HCT116 (cell line): ENCODE results near the gene SLC4A11. TPM values are rescaled to one million over a fixed set of nuclear protein-coding genes. Genes with fewer than 3 reads are reported as not detected.

Experiments used
- ATAC-seq: fragments of 200-7000 bp; cut with Tn5 transposase; 2 replicates; pipeline ENCODE4 v1.9.1; 2020; ENCODE audit warnings: mild to moderate bottlenecking, moderate library complexity
- BruUV-seq: library from RNA; stranded (reverse); fragments of 400-500 nt; replicated peaks from 2 replicates; lab custom pipeline; 2021; lab: Mats Ljungman, UMichigan
- CTCF ChIA-PET: fragments of 300-600 bp; sonication (Branson Sonifier 250); formaldehyde crosslinking; loops from one replicate; lab custom pipeline; 2021; ENCODE audit warnings: antibody characterized with exemption; lab: Charles Lee
- POLR2A ChIA-PET: fragments of 300-600, 350-600 bp; sonication (Branson Sonifier 250); formaldehyde crosslinking; loops from one replicate; lab custom pipeline; 2021; ENCODE audit warnings: antibody characterized with exemption; lab: Charles Lee
- RAD21 ChIA-PET, 2 experiments: fragments of 300-600 bp; sonication (Branson Sonifier 250); formaldehyde crosslinking; loops; one replicate each; lab custom pipeline; 2023; ENCODE audit warnings: low total read pairs in 2 of 2; ENCODE audit not compliant: uncharacterized antibody in 2 of 2, unreplicated experiment in 2 of 2, low non-redundant PET in 1 of 2; lab: Charles Lee
- DNase-seq: peaks from one replicate; pipeline ENCODE4 v3.0.0-alpha.2; 2010; ENCODE audit warnings: low read depth, low spot score
- H2AFZ ChIP-seq: fragments of 200-600 bp; shearing (Covaris generic), sonication (generic); 2 replicates; pipeline ENCODE4 v1.6.1; 2017; ENCODE audit warnings: low read depth, mixed run types, mixed read lengths, antibody characterized with exemption, low read length; ENCODE audit not compliant: poor library complexity, severe bottlenecking
- H3K27ac ChIP-seq: 2 replicates; pipeline ENCODE4 v1.5.1; 2012; ENCODE audit warnings: low read depth, low read length
- H3K27me3 ChIP-seq: fragments of 200-600 bp; sonication (generic); 2 replicates; pipeline ENCODE4 v1.6.1; 2016; ENCODE audit warnings: mixed run types, low read length, mixed read lengths; ENCODE audit not compliant: insufficient read depth
- H3K36me3 ChIP-seq, 2 experiments: fragments of 200-500 bp in 1 of 2; fragments of 200-600 bp in 1 of 2; sonication (Bioruptor generic) in 1 of 2; sonication (generic) in 1 of 2; 2 replicates each; pipeline versions ENCODE4 v1.5.1 to v1.6.1; 2014 to 2016; ENCODE audit warnings: low read length in 2 of 2, inconsistent platforms in 1 of 2, mixed read lengths in 1 of 2, mixed run types in 1 of 2; ENCODE audit not compliant: insufficient read depth in 2 of 2, control insufficient read depth in 1 of 2
- H3K4me1 ChIP-seq, 2 experiments: fragments of 200-600 bp in 1 of 2; sonication (generic) in 1 of 2; 2 replicates each; pipeline versions ENCODE4 v1.5.1 to v1.6.1; 2012 to 2017; ENCODE audit warnings: low read length in 2 of 2, inconsistent platforms in 1 of 2, mild to moderate bottlenecking in 1 of 2, mixed read lengths in 1 of 2, mixed run types in 1 of 2, moderate library complexity in 1 of 2; ENCODE audit not compliant: insufficient read depth in 2 of 2, control insufficient read depth in 1 of 2
- H3K4me2 ChIP-seq: fragments of 200-600 bp; sonication (generic); 2 replicates; pipeline ENCODE4 v1.6.1; 2017; ENCODE audit warnings: mixed run types, low read length, mixed read lengths
- H3K4me3 ChIP-seq, 2 experiments: fragments of 200-600 bp in 1 of 2; sonication (generic) in 1 of 2; replicated peaks in 1 of 2; 2 replicates each; pipeline ENCODE4 v1.5.1; 2011 to 2016; ENCODE audit warnings: low read length in 2 of 2, control low read depth in 1 of 2, low read depth in 1 of 2, mild to moderate bottlenecking in 1 of 2, mixed read lengths in 1 of 2, mixed run types in 1 of 2
- H3K79me2 ChIP-seq: fragments of 200-600 bp; sonication (generic); 2 replicates; pipeline ENCODE4 v1.6.1; 2017; ENCODE audit warnings: mild to moderate bottlenecking, mixed run types, low read length, moderate library complexity, mixed read lengths; ENCODE audit not compliant: insufficient read depth
- H3K9ac ChIP-seq: fragments of 200-600 bp; sonication (generic); 2 replicates; pipeline ENCODE4 v1.6.1; 2016; ENCODE audit warnings: low read length, mixed read lengths
- H3K9me2 ChIP-seq: fragments of 200-600 bp; sonication (generic), shearing (Covaris generic); 2 replicates; pipeline ENCODE4 v1.6.1; 2017; ENCODE audit warnings: mixed run types, mild to moderate bottlenecking, moderate library complexity; ENCODE audit not compliant: insufficient read depth
- H3K9me3 ChIP-seq, 2 experiments: fragments of 200-500 bp in 1 of 2; fragments of 200-600 bp in 1 of 2; sonication (Bioruptor generic) in 1 of 2; sonication (generic) in 1 of 2; 2 replicates each; pipeline ENCODE4 v1.6.1; 2014 to 2017; ENCODE audit warnings: low read length in 2 of 2, mixed read lengths in 2 of 2, inconsistent platforms in 1 of 2, low read depth in 1 of 2, mild to moderate bottlenecking in 1 of 2, mixed run types in 1 of 2, moderate library complexity in 1 of 2; ENCODE audit not compliant: control insufficient read depth in 1 of 2, insufficient read depth in 1 of 2
- H4K20me1 ChIP-seq: fragments of 200-600 bp; sonication (generic), shearing (Covaris generic); 2 replicates; pipeline ENCODE4 v1.6.1; 2017; ENCODE audit warnings: mixed run types, mild to moderate bottlenecking, moderate library complexity; ENCODE audit not compliant: insufficient read depth
- ATF3 ChIP-seq: IDR thresholded peaks from 2 replicates; pipeline ENCODE4 v1.6.1; 2012
- CBX3 ChIP-seq: IDR thresholded peaks from 2 replicates; pipeline ENCODE4 v1.6.1; 2012; ENCODE audit warnings: low read depth
- CTCF ChIP-seq, 3 experiments: fragments of 200-600 bp in 1 of 3; sonication (generic) in 1 of 3; IDR thresholded peaks in 2 of 3; conservative IDR thresholded peaks in 1 of 3; 2 replicates each; pipeline ENCODE4 v1.5.1; 2012 to 2017; ENCODE audit warnings: low read depth in 2 of 3, low read length in 2 of 3, antibody characterized with exemption in 1 of 3, borderline replicate concordance in 1 of 3, control low read depth in 1 of 3, mild to moderate bottlenecking in 1 of 3, mixed read lengths in 1 of 3, mixed run types in 1 of 3, moderate library complexity in 1 of 3; ENCODE audit not compliant: insufficient read depth in 1 of 3
- EGR1 ChIP-seq: IDR thresholded peaks from 2 replicates; pipeline ENCODE4 v1.6.1; 2012; ENCODE audit warnings: low read depth
- EZH2 ChIP-seq: fragments of 200-600 bp; sonication (generic); IDR thresholded peaks from 2 replicates; pipeline ENCODE4 v1.6.1; 2017; ENCODE audit warnings: antibody characterized with exemption, mixed run types
- EZH2phosphoT487 ChIP-seq: fragments of 200-600 bp; IDR thresholded peaks from 2 replicates; pipeline ENCODE4 v1.6.1; 2018; ENCODE audit warnings: antibody characterized with exemption, borderline replicate concordance
- FOSL1 ChIP-seq: IDR thresholded peaks from 2 replicates; pipeline ENCODE4 v1.6.1; 2012; ENCODE audit warnings: low read depth
- JUND ChIP-seq: IDR thresholded peaks from 2 replicates; pipeline ENCODE4 v1.6.1; 2012
- MAX ChIP-seq: IDR thresholded peaks from 2 replicates; pipeline ENCODE4 v1.6.1; 2012
- POLR2A ChIP-seq: IDR thresholded peaks from 2 replicates; pipeline ENCODE4 v1.7.0; 2011; ENCODE audit warnings: borderline replicate concordance; ENCODE audit not compliant: insufficient read depth, insufficient read length; ENCODE audit errors: extremely low read depth
- POLR2AphosphoS5 ChIP-seq: IDR thresholded peaks from 2 replicates; pipeline ENCODE4 v1.6.1; 2011; ENCODE audit warnings: mild to moderate bottlenecking, low read depth, low read length, moderate library complexity
- YY1 ChIP-seq: IDR thresholded peaks from 2 replicates; pipeline ENCODE4 v1.6.1; 2011; ENCODE audit warnings: low read length, low read depth, moderate library complexity, mild to moderate bottlenecking; ENCODE audit not compliant: insufficient replicate concordance; ENCODE audit errors: extremely low read depth
- ZBTB33 ChIP-seq: IDR thresholded peaks from 2 replicates; pipeline ENCODE4 v1.6.1; 2011; ENCODE audit warnings: mild to moderate bottlenecking, low read length, moderate library complexity; ENCODE audit not compliant: insufficient replicate concordance; ENCODE audit errors: extremely low read depth
- ZNF274 ChIP-seq: fragments of 200-500 bp; sonication (Bioruptor generic); IDR thresholded peaks from 2 replicates; pipeline ENCODE4 v1.6.1; 2014; ENCODE audit warnings: mild to moderate bottlenecking, low read depth, low read length, inconsistent platforms
- intact Hi-C: fragments of 100-400 bp; cut with micrococcal nuclease; formaldehyde crosslinking; loops from 2 replicates; pipeline ENCODE4 v1.10.0; 2022
- total RNA-seq: library from RNA; stranded (reverse); gene quantifications from one replicate; pipeline ENCODE4 v1.2.1, GENCODE V29; 2021; ENCODE audit not compliant: unreplicated experiment

Gene SLC4A11
- total RNA-seq, 1 experiment from 2014 or later, result 22.7 TPM

GRCh38 chr20:3222635-3223600 lies 16.1 kb downstream of the SLC4A11 start (continued):
- no peak for TF ChIP-seq ZBTB33
- no peak for TF ChIP-seq CTCF (IDR thresholded peaks at IDR 0.05 in 2 of 3, conservative IDR thresholded peaks at IDR 0.05 in 1 of 3; ENCODE audit: borderline replicate concordance in 1 of 3, insufficient read depth in 1 of 3, low read depth in 2 of 3, low read length in 2 of 3)
- no peak for TF ChIP-seq EZH2

GRCh38 chr20:3221398-3222226 lies 17.4 kb downstream of the SLC4A11 start:
- CTCF ChIA-PET, result interaction anchor here (1.3 kb wide), 1 partner anchor 29 kb away, joined by 3 read pairs; no protein-coding TSS in a partner anchor
- no peaks in the 10 kb centered on the region for H3K9me3 ChIP-seq
- no peaks in the 10 kb centered on the region for H3K79me2 ChIP-seq
- ATAC-seq (no peak), DNase-seq (no peak)
- no peak overlapping the region for H3K27ac ChIP-seq
- RAD21 ChIA-PET, result no interaction called here
- no TSS peak for BruUV-seq
- H3K4me3 ChIP-seq, result no peak overlapping the region
- no peak overlapping the region for H3K4me2 ChIP-seq
- intact Hi-C loops, result no loop called here
- POLR2A ChIA-PET, result no interaction called here
- H3K4me1 ChIP-seq, result peaks cover 6 to 9% of the 10 kb centered on the region in 2 experiments; a peak in 3 of 4 replicates
- peaks cover 9 to 11% of the 10 kb centered on the region in 2 experiments; a peak in 3 of 4 replicates for H3K36me3 ChIP-seq
- H4K20me1 ChIP-seq, result no peaks in the 10 kb centered on the region
- no peaks in the 10 kb centered on the region for H3K27me3 ChIP-seq
- H3K9me2 ChIP-seq, result no peaks in the 10 kb centered on the region
- no peak overlapping the region for H2AFZ ChIP-seq
- H3K9ac ChIP-seq, result no peak overlapping the region
- TF ChIP-seq JUND (no peak), ZNF274 (no peak), MAX (no peak), CBX3 (no peak), EZH2phosphoT487 (no peak), FOSL1 (no peak), CTCF (IDR thresholded peaks at IDR 0.05 in 2 of 3, conservative IDR thresholded peaks at IDR 0.05 in 1 of 3; ENCODE audit: borderline replicate concordance in 1 of 3, insufficient read depth in 1 of 3, low read depth in 2 of 3, low read length in 2 of 3) (no peak), YY1 (no peak), POLR2AphosphoS5 (no peak), ATF3 (no peak), POLR2A (no peak), EGR1 (no peak)
